GM21786 (cell line): ENCODE data around the gene IVD.

ENCODE experiments used
- ATAC-seq: cut with Tn5 transposase; IDR thresholded peaks from one replicate; pipeline ENCODE4 v1.9.1; 2021; ENCODE audit not compliant: unreplicated experiment

The IVD gene

DNA sequence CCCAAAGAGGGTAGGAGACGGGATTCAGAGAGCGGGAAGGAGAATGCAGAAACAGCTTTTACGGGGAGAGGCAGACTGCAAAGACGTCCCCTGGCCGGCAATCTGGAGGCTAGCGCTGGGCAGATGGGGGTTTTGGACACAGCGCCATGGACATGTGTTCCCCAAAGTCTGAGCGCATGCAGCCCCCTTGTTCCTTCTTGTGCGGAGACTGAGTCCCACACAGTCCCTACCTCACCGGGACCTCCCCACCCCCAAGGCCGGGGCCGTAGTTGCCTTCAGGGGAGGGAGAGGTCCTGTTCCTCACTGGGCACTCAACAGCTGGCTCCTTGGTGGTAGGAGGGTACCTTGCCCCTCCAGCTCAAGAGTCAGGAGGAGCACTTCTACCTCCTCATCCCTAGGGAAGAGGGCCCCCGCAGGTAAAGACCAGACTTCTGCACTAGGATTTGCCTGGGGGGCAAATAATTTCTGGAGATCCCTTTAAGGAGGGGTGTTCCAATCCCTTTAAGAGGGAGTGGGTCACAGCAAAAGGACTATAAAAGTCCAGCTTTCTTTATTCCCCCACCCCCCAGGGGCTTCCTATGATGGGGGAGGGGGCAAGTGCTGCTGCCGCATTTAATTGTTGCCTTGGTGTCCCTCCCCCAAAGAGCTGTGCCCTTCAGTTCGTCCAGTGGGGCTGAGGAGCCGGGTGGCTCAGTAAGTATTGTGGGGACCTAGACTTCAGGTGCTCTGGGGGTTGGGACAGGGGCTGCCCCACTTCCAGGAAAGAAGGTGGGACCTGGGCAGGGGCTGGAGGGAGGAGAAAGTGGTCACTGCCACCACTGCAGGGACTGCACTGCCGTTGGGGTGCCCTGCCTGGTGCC, 31.5 kb downstream of the IVD start:
- ATAC-seq: no peak

DNA sequence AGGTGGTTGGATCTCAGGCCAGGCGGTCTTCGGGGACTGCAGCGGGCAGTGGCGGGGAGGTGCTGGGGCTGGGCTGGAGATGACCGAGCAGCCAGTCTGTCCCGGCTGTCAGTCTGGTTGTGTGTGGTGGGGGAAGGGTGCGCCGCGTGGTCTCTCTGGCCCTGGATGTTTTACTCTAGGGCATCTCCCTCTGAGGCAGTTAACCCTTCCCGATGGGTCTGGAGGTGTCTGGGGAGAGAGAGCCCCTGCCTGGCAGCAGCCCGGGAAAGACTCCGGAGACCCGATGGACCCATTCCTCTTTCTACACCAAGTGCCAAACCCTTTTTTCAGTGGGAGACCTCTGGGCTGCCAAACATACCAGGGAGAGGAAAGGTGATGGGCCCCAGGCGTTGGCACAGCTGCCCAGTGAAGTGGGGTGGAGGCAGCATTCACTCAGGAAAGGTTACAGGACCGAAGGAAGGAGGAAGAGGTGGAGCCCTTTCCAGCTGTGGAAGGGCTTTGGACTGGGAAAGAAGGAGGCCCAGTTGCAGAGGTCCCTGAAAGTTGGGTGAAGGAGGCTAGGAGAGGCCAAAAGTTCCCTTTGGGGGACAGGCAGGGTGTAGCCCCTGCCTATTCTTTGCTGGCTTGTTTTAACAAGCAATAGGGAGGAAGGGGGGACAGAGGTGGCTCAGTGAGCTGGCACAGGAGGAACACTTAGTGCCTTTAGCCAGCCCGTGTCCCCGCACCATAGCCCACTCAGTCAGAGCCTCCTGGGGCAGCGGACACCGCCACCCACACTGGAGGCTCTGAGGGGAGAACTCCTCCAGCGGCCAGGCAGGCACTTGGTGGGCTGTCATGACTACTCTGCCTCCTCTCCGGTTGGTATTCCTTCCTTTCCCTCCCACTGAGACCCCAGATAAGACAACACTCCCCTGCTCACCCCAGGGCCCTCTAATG, 32.4 kb downstream of the IVD start:
- no peak for ATAC-seq

DNA sequence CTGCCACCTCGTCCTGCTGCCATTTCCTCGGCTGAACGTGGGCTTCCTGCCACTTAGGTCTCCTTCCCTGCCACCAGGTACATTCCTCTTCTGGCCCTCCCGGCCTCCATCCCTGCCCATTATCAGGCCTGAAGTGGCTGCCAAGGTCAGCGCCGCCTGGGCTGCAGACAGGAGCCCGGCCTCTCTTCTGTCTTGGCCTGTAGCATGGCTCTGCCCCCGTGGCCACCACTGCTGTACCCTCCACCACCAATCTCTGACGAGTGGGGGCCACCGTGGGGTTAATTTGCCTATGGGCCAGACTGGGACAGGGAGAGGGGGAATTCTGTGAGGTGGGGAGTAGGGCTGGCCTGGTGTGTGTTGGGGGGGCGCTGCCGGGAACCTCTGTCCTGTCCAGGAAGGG, 33.1 kb downstream of the IVD start:
- no peak for ATAC-seq

DNA sequence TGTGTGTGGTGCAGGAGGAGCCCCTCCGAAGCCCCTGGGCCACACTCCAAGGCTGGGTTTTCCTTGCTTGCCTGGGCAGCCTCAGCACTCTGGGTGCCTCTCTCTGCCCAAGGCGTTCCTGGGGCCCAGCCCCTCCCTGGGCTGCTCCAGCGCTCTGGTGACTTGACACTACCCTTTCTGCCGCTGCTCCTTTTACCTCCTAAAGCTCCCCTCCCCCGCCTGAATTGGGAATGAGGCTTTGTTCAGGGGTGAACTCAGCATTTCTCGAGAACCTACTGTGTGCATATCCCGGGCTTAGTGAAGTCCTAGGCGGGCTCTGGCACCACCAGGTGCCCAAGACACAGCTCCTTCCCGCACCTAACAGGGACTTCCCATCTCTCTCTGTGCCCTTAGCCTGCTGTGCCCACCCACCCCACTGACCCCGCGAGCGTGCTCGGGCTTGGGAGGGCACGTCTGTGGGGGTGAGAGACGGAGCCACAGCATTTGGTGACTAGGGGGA, 33.9 kb downstream of the IVD start:
- no peak for ATAC-seq

DNA sequence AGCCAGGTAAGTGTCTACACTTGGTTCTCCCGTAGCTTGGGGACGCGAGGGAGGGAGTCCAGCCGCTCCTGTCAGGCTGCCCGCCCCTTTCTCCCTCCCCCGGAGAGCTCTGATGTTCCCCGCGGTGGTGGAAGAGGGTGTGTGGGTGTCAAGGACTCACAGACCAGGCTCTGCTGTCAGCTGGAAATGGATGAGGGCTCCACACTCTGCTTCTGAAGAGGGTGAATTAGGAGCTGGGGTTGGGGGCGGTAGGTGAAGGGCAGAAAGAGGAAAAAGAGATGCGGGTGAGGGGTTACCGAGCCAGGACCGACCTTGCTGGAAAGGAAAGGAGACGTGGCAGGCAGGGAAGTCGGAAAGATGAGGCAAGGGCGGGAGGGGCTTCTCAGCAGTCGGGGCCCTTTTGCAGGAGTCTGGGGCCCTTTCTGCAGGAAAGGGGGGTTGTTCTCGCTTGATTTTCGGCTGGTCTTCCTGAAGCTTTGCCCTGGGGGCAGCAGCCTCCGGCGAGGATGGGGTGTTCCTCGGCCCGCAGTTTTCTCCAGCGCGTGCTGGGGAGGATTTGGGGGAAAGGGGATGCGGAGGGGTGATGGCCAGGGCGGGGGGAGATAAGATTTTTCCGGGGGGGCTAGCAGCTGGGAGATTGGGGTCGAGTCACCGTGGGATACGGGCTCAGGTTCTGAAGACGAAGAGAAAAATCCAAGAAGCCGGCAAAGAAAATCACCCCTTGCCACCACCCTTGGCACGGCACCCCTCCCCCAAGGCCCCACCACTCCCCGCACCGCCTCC, 34.6 kb downstream of the IVD start:
- ATAC-seq: no peak

DNA sequence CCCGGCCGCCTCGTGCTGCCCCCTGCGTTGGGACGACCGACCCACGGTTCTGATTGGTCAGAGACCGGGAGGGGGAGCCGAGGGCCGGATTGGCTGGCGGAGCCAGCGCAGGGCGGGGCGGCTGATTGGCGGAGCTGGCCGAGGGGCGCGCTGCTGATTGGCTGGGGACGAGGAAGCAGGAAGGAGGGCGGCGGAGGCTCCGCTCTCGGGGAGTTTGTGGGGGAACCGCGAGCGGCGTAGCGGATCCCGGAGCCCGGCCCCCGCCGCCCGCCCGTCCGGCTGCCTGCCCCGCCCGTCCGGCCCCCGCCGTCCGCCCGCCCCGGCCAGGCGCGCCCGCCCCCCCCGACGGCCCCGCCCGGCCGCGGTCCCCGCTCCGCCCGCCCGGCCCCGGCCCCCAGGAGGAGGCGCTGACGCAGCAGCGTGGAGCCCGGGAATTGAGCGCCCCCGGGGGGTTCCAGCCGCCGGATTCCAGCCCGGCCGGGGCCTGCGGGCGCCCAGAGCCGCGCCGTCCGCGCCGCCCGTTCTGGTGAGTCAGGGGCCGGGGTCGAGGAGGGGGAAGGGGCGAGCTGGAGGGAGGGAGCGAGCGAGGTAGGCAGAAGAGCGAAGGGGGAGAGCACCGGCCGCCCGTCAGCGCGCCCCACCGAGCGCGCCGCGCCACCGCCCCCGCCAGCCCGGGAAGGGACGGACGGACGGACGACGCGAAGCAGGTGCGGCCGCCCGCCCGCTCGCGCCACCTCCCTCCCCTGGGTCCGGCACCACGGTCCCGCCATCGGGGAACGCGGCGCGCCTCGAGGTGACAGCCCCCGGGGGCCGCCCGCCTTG, 35.4 kb downstream of the IVD start, which contains the start of gene BAHD1:
Gene BAHD1, plus strand, starts transcription at position 211 of the 822 bp plus-strand sequence. CDS start 17,512 bp downstream, outside the sequence.
- ATAC-seq: peak; percentile 89

DNA sequence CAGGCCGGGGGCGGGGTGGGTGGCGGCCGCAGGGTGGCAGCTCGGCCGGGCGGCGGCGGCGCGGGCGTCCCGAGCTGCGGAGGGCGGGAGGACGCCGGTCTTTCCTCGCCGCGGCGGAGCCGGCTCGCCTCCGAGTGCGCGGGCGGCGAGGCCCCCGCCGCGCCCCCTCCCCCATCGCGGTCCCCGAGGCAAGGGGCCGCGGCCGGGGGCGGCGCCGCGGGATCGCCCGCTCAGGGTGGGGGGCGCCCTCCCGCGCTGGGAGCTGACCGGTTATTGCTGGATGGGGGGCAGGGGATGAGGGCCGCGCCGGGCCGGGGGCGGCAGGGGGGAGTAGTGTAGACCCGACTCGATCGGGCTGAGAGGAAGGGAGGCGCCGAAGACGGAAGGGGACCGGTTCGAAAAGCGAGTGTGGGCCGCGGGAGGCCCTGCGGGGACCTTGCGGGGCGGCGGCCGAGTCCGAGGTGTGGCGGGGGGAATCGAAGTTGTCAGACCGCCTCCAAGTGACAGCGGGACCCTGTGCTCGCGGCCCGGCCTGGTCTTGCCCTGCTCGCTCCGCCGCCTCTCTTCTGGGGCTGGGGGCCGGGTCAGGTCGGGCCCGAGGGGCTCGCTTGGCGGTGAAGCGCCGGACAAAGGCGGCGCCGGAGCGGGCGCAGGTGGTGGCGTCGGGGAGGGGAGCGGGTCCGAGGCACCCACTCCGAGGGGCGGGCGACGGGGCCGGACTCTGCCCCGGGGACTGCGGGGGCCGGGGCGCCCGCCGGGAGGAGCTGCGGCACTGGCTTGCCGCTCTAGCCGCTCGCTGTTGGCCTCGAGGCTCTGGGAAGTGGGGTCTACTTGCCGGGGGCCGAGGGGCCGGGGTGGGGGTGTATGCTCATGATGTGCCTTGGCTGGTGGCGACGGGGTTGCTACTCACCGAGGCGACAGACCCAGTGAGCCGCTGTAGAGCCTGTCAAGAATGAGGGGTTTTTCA, 36.3 kb downstream of the IVD start:
- ATAC-seq: peak; percentile 3

DNA sequence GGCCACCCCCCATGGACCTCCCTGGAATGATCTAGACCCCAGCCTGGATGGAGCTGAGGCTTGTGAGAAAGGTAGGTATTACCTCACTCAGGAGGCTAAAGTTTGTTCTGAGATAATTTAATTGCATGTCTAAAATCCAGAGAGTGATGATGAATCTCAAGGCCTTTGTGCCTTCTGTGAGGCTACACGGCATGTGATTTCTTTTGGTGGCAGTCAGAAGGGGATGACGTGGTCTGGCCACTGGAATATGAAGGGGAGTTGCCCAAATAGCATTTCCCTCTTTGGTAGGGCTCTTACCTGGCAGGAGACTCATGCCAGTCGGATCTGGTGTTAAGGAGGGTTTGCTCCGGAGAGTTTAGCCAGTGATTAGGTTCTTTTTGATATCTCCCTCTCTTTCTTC, 37.7 kb downstream of the IVD start:
- no peak for ATAC-seq

DNA sequence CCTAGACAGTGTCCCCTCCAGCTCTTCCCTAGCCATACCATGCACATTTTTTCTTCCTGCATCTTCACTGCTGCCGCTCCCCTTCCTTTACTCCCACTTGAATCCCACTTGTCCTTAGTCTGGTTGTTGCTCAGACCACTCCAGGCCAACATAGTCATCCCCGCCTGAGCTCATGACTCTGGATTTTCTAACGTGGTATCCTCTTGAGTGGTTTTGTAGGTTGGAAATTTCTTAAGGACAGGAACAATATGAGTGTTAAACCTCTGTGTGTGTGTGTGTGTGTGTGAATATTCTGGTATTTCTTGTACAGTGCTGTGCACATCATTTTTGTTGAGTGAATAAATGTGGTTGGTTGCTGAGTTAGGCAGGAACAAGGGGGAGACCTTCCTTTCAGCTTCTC, 38.3 kb downstream of the IVD start:
- no peak for ATAC-seq

DNA sequence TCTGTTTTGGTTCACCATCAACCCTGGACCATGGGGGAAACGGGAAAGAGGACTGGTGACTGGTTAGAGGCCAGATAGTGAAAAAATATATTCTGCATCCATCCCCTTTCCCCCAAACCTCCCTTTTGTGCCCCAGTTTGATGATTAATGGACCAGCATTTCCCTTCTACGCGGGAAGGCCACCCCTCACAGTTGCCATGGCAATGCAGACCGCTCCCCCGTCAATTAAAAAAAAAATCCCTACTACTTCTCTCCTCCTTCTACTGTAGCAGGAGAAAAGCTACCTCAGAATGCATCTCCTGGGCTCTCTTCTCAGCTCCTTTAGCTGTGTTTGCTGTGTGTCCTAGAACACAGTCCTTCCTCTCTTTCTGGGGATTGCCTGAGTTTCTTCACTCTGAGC, 39.1 kb downstream of the IVD start:
- no peak for ATAC-seq

DNA sequence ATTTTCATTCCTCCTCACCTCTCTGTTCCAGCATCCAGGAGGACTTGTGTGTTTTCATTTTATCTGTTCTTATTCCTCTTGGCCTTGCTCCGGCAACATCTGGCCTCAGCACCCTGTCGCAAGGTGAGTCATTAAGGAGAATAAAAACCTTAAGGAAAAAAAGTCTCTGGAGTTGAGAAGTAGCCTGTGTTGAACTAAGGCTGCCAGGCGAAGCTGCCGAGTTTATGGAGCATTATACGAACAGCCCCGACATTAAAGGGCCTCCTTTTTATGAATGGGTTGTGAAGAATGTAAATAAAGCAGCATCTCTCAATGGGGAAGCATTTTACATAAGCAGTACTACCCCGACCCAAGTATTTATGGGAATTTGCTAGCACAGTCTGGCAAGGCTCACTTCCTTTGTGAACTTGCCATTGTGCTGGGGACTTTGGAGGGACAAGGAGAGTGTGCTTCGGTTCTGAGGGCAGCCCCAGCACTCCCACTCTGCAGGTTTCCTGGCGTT, 39.9 kb downstream of the IVD start:
- ATAC-seq: no peak

DNA sequence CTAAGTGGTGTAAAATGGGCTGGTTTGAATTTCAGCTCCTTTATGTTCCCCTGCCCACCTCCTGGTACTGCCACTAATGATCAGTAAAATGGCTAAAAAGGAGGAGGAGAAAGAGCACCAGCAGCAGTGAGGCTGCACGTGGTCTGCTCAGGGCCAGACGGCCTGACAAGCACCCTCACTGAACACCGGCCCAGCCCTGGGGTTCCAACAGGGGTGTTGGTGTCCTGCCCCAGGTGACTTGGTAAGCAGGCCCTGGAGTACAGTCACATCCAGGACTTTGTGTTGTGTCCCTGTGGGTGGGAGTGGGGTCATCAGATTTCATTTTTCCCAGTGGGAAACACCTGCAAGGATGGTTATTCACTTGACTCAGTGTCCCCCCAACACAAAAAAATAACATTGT, 40.5 kb downstream of the IVD start:
- ATAC-seq: no peak

DNA sequence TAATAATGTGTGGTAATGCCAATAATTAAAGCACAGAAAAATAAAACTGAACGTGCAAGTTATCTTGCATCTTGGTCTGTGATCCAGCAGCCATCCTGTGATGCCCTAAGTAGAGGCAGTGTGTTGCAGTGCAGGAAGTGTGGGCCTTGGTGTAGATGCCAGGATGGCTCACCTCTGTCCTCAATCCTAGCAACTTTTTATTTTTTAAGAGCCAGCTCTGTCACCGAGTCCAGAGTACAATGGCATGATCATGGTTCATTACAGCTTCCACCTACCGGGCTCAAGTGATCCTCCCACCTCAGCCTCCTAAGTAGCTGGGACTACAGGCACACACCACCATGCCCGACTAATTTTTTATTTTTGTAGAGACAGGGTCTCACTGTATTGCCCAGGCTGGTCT, 42.8 kb downstream of the IVD start:
- ATAC-seq: no peak

DNA sequence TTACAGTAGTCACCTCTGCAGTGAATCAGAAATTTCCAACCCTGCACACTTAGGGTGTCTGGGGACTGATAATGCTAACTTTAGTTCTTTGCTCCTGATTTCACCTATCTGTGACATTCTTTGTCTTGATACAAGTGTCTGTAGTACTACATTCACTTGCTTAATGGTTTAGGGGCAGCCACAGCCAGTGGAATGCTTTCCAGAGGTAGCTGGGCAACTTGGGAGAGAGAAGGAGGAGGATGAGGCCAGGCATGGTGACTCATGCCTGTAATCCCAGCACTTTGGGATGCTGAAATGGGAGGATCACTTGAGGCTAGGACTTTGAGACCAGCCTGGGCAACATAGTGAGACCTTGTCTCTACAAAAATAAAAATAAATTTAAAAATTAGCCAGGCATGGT, 43.7 kb downstream of the IVD start:
- no peak for ATAC-seq

DNA sequence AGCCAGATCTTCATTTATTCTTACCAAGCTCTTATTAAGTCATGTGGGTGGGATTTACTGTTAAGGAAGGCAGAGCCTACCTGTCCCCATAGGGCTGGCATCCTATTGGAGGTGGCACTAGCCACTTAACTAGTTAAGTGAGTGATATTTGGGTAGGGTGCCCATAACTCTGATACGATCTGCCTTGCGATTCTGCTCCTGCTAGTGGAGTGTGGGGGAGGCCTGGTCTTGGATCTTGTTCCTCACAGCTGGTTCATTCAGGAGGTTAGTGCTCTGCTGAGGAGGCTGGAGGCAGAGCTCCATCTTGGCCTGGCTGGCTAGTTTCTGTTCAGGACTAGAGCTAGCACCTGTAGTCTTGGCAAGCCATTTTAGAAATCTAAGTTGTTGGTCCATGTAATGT, 44.5 kb downstream of the IVD start:
- ATAC-seq: no peak

DNA sequence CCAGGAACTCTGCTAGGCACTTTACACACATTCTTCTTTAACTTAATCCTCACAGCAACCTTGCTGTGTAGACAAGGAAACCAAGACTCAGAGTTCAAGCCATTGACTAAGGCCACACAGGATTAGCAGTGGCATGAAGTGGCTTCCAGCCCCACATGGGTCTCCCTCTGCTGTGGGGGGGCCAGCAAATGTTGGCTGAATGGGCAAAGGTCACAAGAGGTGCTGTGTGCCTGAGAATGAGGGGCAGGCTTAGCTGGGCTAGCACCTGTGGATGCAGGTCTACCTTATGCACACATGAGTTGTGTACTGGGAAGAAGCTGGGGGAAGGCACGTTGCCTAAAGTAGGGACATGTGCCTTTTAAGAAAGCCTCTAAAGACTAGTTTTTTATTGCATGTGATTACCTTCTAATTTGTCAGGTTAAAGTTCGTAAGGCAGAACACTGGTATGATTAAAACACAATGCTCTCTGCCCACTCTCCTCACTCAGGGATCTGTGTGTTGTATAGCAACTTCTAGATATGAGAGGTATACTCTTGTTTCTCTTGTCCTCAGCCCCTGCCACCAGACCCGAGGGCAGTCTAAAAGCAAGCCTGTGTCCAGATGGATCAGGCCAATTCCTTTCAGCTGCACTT, 46.0 kb downstream of the IVD start:
- ATAC-seq: no peak

DNA sequence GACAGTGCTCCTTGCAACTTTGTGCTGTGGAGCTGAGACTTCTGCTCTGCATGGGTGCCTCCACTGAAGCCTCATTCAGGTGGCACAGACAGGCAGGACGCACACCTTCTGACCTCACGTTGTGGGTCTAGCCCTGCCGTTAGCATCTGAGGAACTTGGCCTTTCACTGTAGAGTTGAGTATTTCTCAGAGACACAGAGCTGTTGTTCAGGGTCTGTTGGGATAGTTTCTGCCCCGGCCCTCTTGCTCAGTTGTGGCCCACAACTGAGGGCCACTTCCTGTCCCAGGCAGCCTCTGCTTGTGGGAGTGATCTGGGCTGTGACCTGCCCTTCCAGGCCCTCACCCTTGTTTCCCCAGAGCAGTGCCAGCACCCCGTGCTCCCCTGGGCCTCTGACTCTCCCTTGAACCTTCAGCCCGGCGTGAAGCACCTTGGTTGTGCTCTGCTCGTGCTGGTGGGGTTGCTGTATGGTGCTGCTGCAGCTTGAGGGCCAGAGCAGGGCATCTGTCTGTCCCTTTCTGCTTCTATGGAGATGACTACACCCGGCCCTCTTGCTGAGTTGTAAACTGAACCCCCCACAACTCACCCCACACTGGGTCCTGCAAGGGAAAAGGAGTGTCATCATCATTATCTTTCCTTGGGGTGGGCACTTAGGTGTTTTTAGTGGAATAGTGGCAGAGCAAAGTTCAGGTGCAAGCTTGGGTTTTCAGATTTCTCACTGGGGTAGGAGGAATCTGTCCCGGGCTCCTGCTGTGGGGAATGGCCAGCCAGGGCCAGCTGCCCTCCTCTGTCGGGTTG, 46.9 kb downstream of the IVD start:
- peak; percentile 61 for ATAC-seq
